Measurements from ENCODE around the gene RASGRF1. TPM values are rescaled to one million over a fixed set of nuclear protein-coding genes. Genes with fewer than 3 reads are reported as not detected.

Gene RASGRF1
- total RNA-seq, 1 experiment from 2014 or later, result not detected

DNA sequence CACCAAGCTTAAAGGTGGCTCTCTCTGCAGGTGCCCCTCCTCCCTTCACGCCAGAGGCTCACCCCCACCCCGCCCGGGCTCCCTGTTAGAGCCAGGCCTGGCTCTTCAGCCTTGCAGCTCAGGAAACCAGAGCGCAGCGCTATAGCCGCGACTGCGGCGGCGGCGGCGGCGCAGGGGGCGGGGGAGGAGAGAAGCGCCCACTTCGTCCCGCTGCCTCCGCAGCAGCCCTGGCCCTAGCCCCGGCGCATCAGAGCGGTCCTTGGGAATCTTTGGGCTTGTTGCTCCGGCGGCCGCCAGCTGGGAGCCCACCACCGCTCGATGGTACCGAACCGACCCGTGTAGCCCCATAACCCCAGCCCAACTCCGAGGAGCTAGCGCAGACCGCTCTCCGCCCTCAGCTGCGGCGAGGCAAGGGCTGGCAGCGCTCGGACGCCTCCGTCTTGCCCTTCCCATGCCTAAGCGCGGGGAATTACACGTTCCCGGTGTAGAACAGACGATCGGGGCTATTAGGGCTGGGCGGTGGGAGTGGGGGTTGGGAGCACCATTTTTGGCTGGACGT is 1.2 kb downstream of the RASGRF1 start:
- ChIA-PET POLR2A (ENCODE audit: unreplicated experiment) (no interaction called here), CTCF (no interaction called here)
- TF ChIP-seq, protein P1, sequence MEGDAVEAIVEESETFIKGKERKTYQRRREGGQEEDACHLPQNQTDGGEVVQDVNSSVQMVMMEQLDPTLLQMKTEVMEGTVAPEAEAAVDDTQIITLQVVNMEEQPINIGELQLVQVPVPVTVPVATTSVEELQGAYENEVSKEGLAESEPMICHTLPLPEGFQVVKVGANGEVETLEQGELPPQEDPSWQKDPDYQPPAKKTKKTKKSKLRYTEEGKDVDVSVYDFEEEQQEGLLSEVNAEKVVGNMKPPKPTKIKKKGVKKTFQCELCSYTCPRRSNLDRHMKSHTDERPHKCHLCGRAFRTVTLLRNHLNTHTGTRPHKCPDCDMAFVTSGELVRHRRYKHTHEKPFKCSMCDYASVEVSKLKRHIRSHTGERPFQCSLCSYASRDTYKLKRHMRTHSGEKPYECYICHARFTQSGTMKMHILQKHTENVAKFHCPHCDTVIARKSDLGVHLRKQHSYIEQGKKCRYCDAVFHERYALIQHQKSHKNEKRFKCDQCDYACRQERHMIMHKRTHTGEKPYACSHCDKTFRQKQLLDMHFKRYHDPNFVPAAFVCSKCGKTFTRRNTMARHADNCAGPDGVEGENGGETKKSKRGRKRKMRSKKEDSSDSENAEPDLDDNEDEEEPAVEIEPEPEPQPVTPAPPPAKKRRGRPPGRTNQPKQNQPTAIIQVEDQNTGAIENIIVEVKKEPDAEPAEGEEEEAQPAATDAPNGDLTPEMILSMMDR (conservative IDR thresholded peaks at IDR 0.05; ENCODE audit: low read depth, low read length), result no peak
- TF ChIP-seq EZH2 (IDR thresholded peaks at IDR 0.05; ENCODE audit: low read length, unreplicated experiment), result no peak
- no peak for TF ChIP-seq EZH2phosphoT487 (IDR thresholded peaks at IDR 0.05; ENCODE audit: borderline replicate concordance, low read length)
- Histone ChIP-seq H3K9me3 (ENCODE audit: low read length) (no peaks in the 10 kb centered on the region), H2AFZ (ENCODE audit: low read length) (no peak overlapping the region), H4K20me1 (ENCODE audit: low read length) (no peaks in the 10 kb centered on the region), H3K4me3 (ENCODE audit: low read length) (no peak overlapping the region), H3F3A (ENCODE audit: low read length, unreplicated experiment) (no peaks in the 10 kb centered on the region), H3K9me2 (replicated peaks; ENCODE audit: low read length) (no peaks in the 10 kb centered on the region), H3K27ac (ENCODE audit: low read length) (no peak overlapping the region), H3K9ac (ENCODE audit: low read length) (no peak overlapping the region), H3K4me1 (ENCODE audit: insufficient read depth, low read length) (no peaks in the 10 kb centered on the region), H3K36me3 (ENCODE audit: low read depth, low read length) (no peaks in the 10 kb centered on the region), H3K79me2 (ENCODE audit: low read length) (no peaks in the 10 kb centered on the region), H3K27me3 (ENCODE audit: low read length) (peaks cover 72% of the 10 kb centered on the region), H3K4me2 (ENCODE audit: low read length) (no peak overlapping the region)
- no peak for DNase-seq
- intact Hi-C loops (cut with micrococcal nuclease), result no loop called here
- BruUV-seq (replicated peaks), result no TSS peak
- ATAC-seq, result no peak

DNA sequence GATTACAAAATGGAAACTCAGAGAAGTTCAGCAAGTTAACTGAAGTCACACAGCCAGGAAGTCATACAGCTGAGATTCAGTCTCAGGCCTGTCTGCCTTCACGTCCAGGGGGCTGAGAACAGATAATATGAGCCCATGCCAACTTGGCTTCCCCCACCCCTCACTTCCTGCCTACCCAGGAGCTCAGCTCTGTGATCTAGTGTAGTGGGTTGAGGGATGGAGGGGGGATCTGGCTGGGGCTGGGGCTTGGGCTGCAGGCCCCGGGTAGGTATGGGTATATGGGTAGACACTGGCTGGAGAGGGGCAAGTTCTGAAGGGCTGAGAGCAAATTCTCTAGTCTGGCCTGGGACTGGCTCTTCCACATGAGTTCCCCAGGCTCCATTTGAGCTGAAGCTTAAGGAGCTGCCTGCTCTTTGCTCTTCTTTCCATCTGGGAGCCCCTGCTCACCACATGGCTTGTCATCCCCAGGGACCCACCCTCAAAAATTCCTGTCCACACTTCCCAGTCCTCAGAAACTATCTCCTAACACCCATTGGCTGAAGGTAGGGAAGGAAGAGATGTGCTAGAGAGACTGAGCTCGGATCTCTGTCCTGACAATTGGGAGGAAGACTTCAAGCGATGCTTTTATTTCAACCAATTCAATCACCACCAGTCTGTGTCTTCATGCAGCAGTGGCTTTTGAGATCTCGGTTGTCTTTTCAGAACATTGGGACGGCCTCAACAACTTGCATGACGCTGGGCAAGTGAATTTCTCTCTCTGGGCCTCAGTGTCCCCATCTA is 2.0 kb downstream of the RASGRF1 start:
- Histone ChIP-seq H2AFZ (ENCODE audit: low read length) (no peak overlapping the region), H3K9me3 (ENCODE audit: low read length) (no peaks in the 10 kb centered on the region), H3K27me3 (ENCODE audit: low read length) (peaks cover 78% of the 10 kb centered on the region), H3K9me2 (replicated peaks; ENCODE audit: low read length) (no peaks in the 10 kb centered on the region), H3K9ac (ENCODE audit: low read length) (no peak overlapping the region), H3K4me1 (ENCODE audit: insufficient read depth, low read length) (no peaks in the 10 kb centered on the region), H3K4me3 (ENCODE audit: low read length) (no peak overlapping the region), H3K36me3 (ENCODE audit: low read depth, low read length) (no peaks in the 10 kb centered on the region), H3K27ac (ENCODE audit: low read length) (no peak overlapping the region), H3K4me2 (ENCODE audit: low read length) (no peak overlapping the region), H4K20me1 (ENCODE audit: low read length) (no peaks in the 10 kb centered on the region), H3F3A (ENCODE audit: low read length, unreplicated experiment) (no peaks in the 10 kb centered on the region), H3K79me2 (ENCODE audit: low read length) (no peaks in the 10 kb centered on the region)
- no peak for DNase-seq
- no TSS peak for BruUV-seq (replicated peaks)
- TF ChIP-seq EZH2 (IDR thresholded peaks at IDR 0.05; ENCODE audit: low read length, unreplicated experiment) (no peak), EZH2phosphoT487 (IDR thresholded peaks at IDR 0.05; ENCODE audit: borderline replicate concordance, low read length) (no peak)
- TF ChIP-seq, protein P1 (conservative IDR thresholded peaks at IDR 0.05; ENCODE audit: low read depth, low read length), result no peak
- ATAC-seq, result no peak
- intact Hi-C loops (cut with micrococcal nuclease), result no loop called here
- ChIA-PET CTCF (no interaction called here), POLR2A (ENCODE audit: unreplicated experiment) (no interaction called here)

DNA sequence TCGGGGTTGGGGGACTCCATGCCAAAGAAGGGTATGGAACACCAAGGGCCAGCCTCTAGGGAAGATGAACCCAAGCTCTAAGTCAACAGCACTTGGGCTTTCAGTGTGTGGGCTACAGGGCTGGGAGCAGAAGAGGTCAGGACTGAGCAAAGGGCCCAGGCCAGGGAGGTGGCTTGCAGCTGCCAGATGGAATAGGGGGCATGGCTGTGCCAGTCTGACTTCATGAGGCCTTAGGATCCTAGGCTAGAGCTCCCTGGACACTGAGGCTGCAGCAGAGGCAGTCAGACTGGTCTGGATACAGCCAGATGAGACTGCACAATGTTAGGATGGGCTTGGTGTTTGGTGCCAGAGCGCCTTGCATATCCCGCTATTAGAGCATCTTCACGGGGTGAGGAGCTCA is 3.8 kb downstream of the RASGRF1 start:
- Histone ChIP-seq H2AFZ (ENCODE audit: low read length) (no peak overlapping the region), H3K4me1 (ENCODE audit: insufficient read depth, low read length) (no peaks in the 10 kb centered on the region), H3K9ac (ENCODE audit: low read length) (no peak overlapping the region), H3K79me2 (ENCODE audit: low read length) (no peaks in the 10 kb centered on the region), H3K9me3 (ENCODE audit: low read length) (no peaks in the 10 kb centered on the region), H3K36me3 (ENCODE audit: low read depth, low read length) (no peaks in the 10 kb centered on the region), H3K4me2 (ENCODE audit: low read length) (no peak overlapping the region), H4K20me1 (ENCODE audit: low read length) (no peaks in the 10 kb centered on the region), H3K9me2 (replicated peaks; ENCODE audit: low read length) (no peaks in the 10 kb centered on the region), H3K4me3 (ENCODE audit: low read length) (no peak overlapping the region), H3F3A (ENCODE audit: low read length, unreplicated experiment) (no peaks in the 10 kb centered on the region), H3K27ac (ENCODE audit: low read length) (no peak overlapping the region), H3K27me3 (ENCODE audit: low read length) (peaks cover 83% of the 10 kb centered on the region)
- CTCF ChIA-PET, result no interaction called here
- DNase-seq (no peak), ATAC-seq (no peak)
- intact Hi-C loops (cut with micrococcal nuclease), result no loop called here
- POLR2A ChIA-PET (ENCODE audit: unreplicated experiment), result no interaction called here
- no peak for TF ChIP-seq EZH2phosphoT487 (IDR thresholded peaks at IDR 0.05; ENCODE audit: borderline replicate concordance, low read length)
- TF ChIP-seq EZH2 (IDR thresholded peaks at IDR 0.05; ENCODE audit: low read length, unreplicated experiment), result no peak
- TF ChIP-seq, protein P1 (conservative IDR thresholded peaks at IDR 0.05; ENCODE audit: low read depth, low read length), result no peak
- BruUV-seq (replicated peaks), result no TSS peak
